Activated CD4-positive, alpha-beta T cell treated with anti-CD3 and anti-CD28 coated beads, Interleukin-2, amount 10 ng/mL, durations not matched to agents 7 days and 5 days (primary cell): ENCODE results near the gene MCF2L. TPM values are rescaled to one million over a fixed set of nuclear protein-coding genes. Genes with fewer than 3 reads are reported as not detected.
A peak's percentile ranks its signal among the peaks of the same experiment; 100 is the strongest.

ENCODE experiments used
- CTCF ChIA-PET: fragments of 350-600 bp; sonication (Branson Sonifier 250); formaldehyde crosslinking; loops from one replicate; lab custom pipeline; 2021; ENCODE audit warnings: antibody characterized with exemption; lab: Charles Lee
- POLR2A ChIA-PET: fragments of 350-600 bp; sonication (Branson Sonifier 250); formaldehyde crosslinking; loops from one replicate; lab custom pipeline; 2021; ENCODE audit warnings: antibody characterized with exemption; lab: Charles Lee
- DNase-seq: peaks from one replicate; pipeline ENCODE4 v3.0.0-alpha.2; 2020
- H3K27ac Mint-ChIP-seq: one replicate; pipeline ENCODE4 v1.8.0; 2021; ENCODE audit warnings: mild to moderate bottlenecking, moderate library complexity, mixed read lengths
- H3K27me3 Mint-ChIP-seq: one replicate; pipeline ENCODE4 v1.8.0; 2021; ENCODE audit warnings: mixed read lengths
- H3K36me3 Mint-ChIP-seq: one replicate; pipeline ENCODE4 v1.8.0; 2021; ENCODE audit warnings: low read depth, mixed read lengths
- H3K4me1 Mint-ChIP-seq: one replicate; pipeline ENCODE4 v1.8.0; 2021; ENCODE audit warnings: mixed read lengths
- H3K4me3 Mint-ChIP-seq: one replicate; pipeline ENCODE4 v1.8.0; 2021; ENCODE audit warnings: mild to moderate bottlenecking, moderate library complexity, mixed read lengths
- H3K9me3 Mint-ChIP-seq: one replicate; pipeline ENCODE4 v1.8.0; 2021; ENCODE audit warnings: mixed read lengths
- total RNA-seq, 2 experiments: library from RNA; stranded (reverse); gene quantifications; one replicate each; pipeline ENCODE4 v1.2.3, GENCODE V29; 2021

MCF2L gene
- total RNA-seq, 2 experiments from 2014 or later, result 1.2 to 1.4 TPM

DNA sequence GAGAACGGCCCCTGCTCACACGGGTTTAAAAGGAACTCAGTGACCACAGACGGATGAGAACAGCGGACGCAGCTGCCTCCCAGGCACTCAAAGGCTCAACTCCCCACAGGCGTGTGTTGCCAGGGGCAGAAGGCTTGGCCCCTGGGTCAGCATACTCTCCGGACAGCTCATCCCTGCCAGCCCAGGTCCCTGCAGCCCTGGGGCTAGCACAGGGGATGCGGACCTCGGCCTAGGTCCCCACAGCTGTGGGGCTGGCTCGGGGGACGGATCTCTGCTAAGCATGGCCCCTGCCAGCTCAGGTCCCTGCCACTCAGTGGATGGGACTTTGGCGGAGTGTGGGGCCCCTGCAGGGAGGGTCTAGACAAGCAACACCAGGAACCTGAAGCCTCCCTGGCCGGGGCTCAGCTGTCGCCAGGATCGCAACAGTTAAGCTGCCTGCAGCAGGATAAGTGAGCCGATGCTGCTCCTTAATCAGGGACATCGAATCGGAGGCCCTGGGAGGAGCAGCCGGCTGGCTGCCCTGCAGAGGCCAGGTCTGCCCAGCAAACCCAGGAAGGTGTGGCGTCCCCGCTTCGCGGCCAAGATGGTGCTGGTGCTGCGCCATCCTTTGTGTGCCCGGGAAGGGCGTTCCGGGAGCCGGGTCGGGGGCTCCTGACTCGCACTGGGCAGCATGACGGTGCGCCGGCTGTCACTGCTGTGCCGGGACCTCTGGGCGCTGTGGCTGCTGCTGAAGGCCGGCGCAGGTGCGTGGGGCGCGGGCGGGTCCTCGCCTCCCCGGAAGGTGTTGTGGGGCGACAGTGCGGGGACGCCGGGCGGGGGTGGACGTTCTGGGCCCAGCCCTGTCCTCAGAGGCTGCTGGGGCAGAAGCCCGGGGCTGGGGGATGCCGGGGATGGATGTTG lies 32.5 kb downstream of the MCF2L start:
- CTCF ChIA-PET, result interaction anchor here (1.9 kb wide), 1 partner anchor 17 kb away, joined by 4 read pairs; no protein-coding TSS in a partner anchor
- Mint-ChIP-seq H3K36me3 (no peaks in the 10 kb centered on the region), H3K4me3 (no peak overlapping the region), H3K27ac (no peak overlapping the region), H3K9me3 (peaks cover 6% of the 10 kb centered on the region), H3K4me1 (peaks cover 3% of the 10 kb centered on the region), H3K27me3 (no peaks in the 10 kb centered on the region)
- DNase-seq, result no peak
- POLR2A ChIA-PET, result no interaction called here

DNA sequence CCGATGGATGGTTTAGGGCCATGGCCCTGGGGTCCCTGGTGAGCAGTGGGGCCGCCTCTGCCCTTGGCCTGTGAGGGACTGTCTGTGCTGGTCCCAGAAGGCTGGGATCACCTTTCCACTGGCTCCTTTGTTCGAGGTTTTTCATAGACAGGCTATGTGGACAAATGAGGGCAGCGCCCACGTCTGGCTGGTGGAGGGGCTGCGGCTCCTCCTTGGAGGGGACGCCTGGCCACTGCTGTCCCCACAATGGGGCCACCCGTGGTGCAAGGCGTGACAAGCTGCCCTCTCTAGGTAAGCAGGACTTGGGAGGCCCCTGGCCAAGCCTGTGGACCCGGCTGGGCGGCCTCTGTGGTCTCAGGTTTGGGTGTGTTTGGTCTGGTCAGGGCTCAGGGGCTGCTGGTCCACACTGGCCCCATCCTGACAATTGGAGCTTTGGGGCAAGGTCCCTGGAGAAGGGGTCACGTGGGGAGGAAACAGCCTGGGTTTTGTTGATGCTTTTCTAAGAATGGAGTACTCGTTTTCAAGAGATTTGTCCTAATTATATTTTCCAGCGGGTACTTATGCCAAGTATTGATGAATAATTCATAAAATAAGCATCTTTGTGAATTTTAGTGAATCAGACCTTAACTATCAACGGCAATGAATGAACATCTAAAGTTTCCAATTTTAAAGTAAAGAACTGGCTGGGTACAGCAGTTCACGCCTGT lies 33.3 kb downstream of the MCF2L start:
- ChIA-PET POLR2A (no interaction called here), CTCF (no interaction called here)
- peaks cover 3% of the 10 kb centered on the region for H3K4me1 Mint-ChIP-seq
- H3K27me3 Mint-ChIP-seq, result no peaks in the 10 kb centered on the region
- no peak overlapping the region for H3K4me3 Mint-ChIP-seq
- H3K36me3 Mint-ChIP-seq, result no peaks in the 10 kb centered on the region
- no peak overlapping the region for H3K27ac Mint-ChIP-seq
- DNase-seq, result no peak
- H3K9me3 Mint-ChIP-seq, result peaks cover 6% of the 10 kb centered on the region

DNA sequence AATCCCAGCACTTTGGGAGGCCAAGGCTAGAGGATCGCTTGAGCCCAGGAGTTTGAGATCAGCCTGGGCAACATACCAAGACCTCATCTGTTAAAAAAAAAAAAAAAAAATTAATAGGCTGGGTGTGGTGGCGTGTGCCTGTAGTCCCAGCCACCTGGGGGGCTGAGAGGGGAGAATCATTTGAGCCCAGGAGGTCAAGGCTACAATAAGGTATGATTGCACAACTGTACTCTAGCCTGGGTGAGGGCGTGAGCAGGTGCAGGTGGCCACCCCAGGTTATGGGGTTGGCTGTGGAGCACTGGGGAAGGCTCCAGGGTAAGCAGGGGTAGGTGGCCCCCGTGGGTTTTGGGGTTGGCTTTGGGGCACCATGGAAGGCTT lies 33.9 kb downstream of the MCF2L start:
- ChIA-PET CTCF (no interaction called here), POLR2A (no interaction called here)
- Mint-ChIP-seq H3K27me3 (no peaks in the 10 kb centered on the region), H3K27ac (no peak overlapping the region), H3K9me3 (peaks cover 6% of the 10 kb centered on the region), H3K4me1 (peaks cover 3% of the 10 kb centered on the region), H3K36me3 (no peaks in the 10 kb centered on the region), H3K4me3 (no peak overlapping the region)
- DNase-seq, result no peak

DNA sequence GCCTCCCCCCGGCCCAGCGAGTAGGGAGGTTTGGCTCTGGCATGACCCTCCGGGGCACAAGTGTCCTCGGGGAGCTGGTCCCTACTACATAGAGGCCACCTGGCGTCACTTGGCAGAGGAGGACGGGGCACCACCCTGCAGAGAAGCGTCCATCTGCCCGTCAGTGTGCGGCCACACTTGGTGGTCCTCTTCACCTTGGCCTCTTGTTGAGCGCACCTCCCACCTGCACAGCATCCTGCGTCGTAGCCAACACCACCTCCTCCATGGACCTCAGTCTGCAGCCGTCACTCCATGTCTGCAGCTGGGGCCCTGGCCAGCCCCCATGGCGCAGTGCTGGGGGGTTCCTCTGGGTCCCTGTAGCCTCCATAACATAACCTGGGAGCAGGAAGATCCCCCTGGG lies 35.1 kb downstream of the MCF2L start:
- Mint-ChIP-seq H3K4me1 (peaks cover 3% of the 10 kb centered on the region), H3K9me3 (peaks cover 6% of the 10 kb centered on the region), H3K27ac (no peak overlapping the region), H3K4me3 (no peak overlapping the region), H3K36me3 (no peaks in the 10 kb centered on the region), H3K27me3 (no peaks in the 10 kb centered on the region)
- no peak for DNase-seq
- ChIA-PET CTCF (no interaction called here), POLR2A (no interaction called here)

DNA sequence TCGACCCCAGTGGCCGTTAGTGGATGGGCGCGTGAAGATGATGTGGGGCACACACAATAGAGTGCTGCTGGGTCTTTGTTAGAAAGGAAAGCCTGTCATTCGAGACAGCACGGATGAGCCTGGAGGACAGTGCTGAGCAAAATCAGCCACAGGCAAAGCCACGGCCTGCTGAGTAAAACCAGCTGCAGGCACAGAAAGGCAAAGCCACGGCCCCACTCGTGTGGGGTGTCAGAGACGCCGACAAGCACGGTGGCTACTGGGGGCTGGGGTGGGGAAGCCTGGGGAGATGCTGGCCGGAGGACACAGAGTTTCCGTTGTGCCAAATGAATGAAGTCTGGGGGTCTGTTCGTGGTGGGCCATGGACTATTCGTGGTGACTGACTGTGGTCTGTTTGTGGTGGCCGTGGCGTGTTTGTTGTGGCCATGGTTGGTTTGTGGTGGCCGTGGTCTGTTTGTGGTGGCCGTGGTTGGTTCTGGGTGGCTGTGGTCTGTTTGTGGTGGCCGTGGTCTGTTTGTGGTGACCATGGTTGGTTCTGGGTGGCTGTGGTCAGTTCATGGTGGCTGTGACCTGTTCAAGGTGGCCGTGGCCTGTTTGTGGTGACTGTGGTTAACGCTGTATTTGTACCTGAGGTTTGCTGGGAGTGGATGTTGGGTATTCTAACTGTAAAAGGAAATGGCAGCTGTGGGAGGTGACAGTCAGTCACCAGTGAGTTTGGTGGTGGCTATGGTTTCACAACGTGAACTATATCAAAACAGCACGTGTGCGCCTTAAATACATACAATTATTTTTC lies 36.3 kb downstream of the MCF2L start:
- Mint-ChIP-seq H3K27me3 (no peaks in the 10 kb centered on the region), H3K36me3 (no peaks in the 10 kb centered on the region), H3K27ac (peak overlapping the region; percentile 80), H3K9me3 (peaks cover 6% of the 10 kb centered on the region), H3K4me3 (peak overlapping the region; percentile 5), H3K4me1 (peaks cover 3% of the 10 kb centered on the region)
- CTCF ChIA-PET, result interaction anchor here (0.6 to 0.7 kb wide), 2 partner anchors 60 to 73 kb away, joined by 3 read pairs; no protein-coding TSS in a partner anchor
- no peak for DNase-seq
- POLR2A ChIA-PET, result no interaction called here

DNA sequence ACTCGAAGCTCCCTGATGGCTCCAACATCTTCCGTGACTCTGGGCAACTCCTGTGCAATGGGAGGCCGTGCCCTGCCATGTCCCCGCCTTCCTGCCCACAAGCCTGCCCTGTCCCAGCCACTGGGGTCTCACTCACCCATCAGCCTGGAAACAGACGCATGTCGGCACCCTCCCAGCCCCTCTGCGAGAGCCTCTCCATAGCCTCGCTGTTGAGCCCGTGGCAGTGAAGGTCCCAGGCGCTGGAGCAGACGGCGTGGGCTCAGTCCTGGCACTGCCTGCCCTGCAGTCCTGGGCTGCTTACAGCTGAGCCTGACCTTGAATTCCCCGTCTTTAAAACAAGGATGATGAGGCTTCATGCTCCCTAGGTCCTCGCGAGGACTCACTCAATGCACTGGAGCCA lies 37.0 kb downstream of the MCF2L start:
- H3K9me3 Mint-ChIP-seq, result peaks cover 6% of the 10 kb centered on the region
- H3K27me3 Mint-ChIP-seq, result no peaks in the 10 kb centered on the region
- H3K4me1 Mint-ChIP-seq, result peaks cover 3% of the 10 kb centered on the region
- no peak overlapping the region for H3K4me3 Mint-ChIP-seq
- no peak for DNase-seq
- no peak overlapping the region for H3K27ac Mint-ChIP-seq
- POLR2A ChIA-PET, result no interaction called here
- H3K36me3 Mint-ChIP-seq, result no peaks in the 10 kb centered on the region
- CTCF ChIA-PET, result interaction anchor here (0.6 to 1.1 kb wide), 3 partner anchors 13 to 73 kb away, joined by 3 read pairs; no protein-coding TSS in a partner anchor

DNA sequence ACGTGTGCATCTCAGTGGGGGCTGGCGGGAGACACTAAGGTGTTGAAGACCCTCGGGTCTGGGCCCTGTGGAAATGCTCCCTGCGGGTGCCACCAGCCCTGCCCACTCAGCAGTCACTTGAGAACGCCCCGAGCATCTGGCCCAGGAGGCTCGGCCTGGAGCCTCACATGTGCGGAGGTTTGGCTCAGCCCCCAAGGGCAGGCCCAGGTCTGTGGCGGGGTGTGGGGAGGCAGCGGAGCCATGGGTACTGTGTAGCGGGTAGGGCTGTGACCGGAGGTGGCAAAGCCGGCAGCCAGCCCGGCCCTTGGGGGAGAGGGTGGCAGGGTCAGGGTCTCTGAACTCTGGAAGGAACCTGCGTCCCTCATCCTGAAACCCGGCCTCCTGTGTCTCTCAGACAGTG lies 37.6 kb downstream of the MCF2L start:
- CTCF ChIA-PET, result interaction anchor here (1.1 kb wide), 1 partner anchor 12 kb away, joined by 3 read pairs; no protein-coding TSS in a partner anchor
- Mint-ChIP-seq H3K9me3 (peaks cover 10% of the 10 kb centered on the region), H3K4me1 (peaks cover 3% of the 10 kb centered on the region), H3K27me3 (no peaks in the 10 kb centered on the region), H3K36me3 (peaks cover 3% of the 10 kb centered on the region), H3K4me3 (no peak overlapping the region), H3K27ac (no peak overlapping the region)
- no peak for DNase-seq
- POLR2A ChIA-PET, result no interaction called here

DNA sequence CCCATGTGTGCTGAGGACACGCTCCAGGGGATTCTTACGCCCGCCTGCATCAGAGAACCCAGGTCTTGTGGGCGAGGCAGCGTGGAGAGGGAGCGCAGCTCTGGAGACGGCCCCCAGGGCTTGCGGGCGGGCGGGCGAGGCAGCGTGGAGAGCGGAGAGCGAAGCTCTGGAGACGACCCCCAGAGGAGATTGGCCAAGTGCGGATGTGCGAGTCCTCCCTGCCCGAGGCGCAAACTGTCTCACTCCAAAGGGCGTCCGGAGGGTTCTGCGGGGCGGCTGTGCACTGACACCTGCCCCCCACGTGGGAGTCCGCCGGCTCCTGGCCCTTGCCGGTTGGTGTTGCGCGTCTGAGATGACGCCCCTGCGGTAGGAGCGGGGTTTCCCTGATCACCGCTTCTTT lies 39.8 kb downstream of the MCF2L start:
- POLR2A ChIA-PET, result no interaction called here
- Mint-ChIP-seq H3K9me3 (peaks cover 10% of the 10 kb centered on the region), H3K4me3 (no peak overlapping the region), H3K27me3 (no peaks in the 10 kb centered on the region), H3K36me3 (peaks cover 3% of the 10 kb centered on the region), H3K4me1 (peaks cover 3% of the 10 kb centered on the region), H3K27ac (no peak overlapping the region)
- CTCF ChIA-PET, result interaction anchor here (1.0 kb wide), 1 partner anchor 11 kb away, joined by 3 read pairs; no protein-coding TSS in a partner anchor
- DNase-seq, result no peak

DNA sequence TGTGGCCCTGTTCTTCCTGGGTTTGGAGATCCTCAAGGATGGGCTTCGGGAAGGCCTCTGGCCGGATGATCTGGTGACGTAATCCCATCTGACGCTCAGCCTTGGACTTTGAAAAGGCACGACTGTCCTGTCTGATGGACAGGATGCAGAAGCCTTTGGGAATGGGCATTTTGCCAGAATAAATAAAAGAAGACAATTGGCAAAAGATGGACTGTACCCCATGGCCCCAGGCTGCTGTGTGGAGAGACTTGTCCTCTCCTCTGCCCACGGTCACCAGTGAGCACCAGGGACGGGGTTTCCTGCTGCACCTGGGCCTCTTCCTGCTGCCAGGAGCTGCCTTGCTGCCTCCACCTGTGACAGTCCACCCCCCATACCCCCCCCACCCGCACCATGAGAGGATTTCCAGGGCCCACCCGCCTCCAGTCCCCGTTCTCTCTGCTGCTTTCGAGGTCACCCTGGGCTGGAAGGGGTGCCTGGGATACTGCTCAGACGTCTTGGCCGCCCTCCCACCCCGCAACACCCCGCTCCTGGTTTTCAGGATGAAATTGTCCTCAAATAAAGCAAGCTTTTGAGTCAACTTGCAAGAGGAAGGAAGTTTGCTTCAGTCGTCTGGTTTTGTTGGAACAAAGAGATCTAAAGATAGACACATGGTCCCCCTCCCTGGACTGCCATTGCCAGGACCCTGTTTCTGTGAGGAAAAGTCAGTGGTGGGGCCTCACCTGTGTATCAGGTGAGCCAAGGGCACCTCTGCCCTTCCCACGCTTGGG lies 40.9 kb downstream of the MCF2L start:
- no peak overlapping the region for H3K4me3 Mint-ChIP-seq
- H3K4me1 Mint-ChIP-seq, result peaks cover under 1% of the 10 kb centered on the region
- no peak overlapping the region for H3K27ac Mint-ChIP-seq
- peaks cover 5% of the 10 kb centered on the region for H3K9me3 Mint-ChIP-seq
- no peaks in the 10 kb centered on the region for H3K27me3 Mint-ChIP-seq
- POLR2A ChIA-PET, result no interaction called here
- CTCF ChIA-PET, result no interaction called here
- peaks cover 3% of the 10 kb centered on the region for H3K36me3 Mint-ChIP-seq
- DNase-seq, result no peak

DNA sequence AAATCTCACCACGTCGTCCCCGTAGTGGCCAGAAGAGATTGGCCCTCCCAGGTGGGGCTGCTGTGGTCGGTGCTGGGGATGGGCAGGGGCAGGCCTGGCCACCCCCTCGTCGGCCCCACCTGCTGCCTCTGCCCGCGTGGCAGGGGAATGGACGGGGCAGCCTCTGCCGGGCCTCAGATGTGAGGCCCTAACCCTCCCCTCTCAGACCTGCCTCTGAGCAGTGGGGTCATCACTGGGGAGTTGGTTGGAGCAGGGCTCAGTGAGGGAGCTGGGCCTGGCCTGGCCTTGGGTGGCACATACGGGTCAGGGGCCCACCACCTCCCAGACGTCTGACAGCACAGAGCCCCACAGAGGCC lies 41.5 kb downstream of the MCF2L start:
- H3K9me3 Mint-ChIP-seq, result peaks cover 4% of the 10 kb centered on the region
- H3K27ac Mint-ChIP-seq, result no peak overlapping the region
- H3K27me3 Mint-ChIP-seq, result no peaks in the 10 kb centered on the region
- H3K36me3 Mint-ChIP-seq, result peaks cover 3% of the 10 kb centered on the region
- H3K4me1 Mint-ChIP-seq, result no peaks in the 10 kb centered on the region
- no peak for DNase-seq
- CTCF ChIA-PET, result no interaction called here
- H3K4me3 Mint-ChIP-seq, result no peak overlapping the region
- POLR2A ChIA-PET, result no interaction called here

DNA sequence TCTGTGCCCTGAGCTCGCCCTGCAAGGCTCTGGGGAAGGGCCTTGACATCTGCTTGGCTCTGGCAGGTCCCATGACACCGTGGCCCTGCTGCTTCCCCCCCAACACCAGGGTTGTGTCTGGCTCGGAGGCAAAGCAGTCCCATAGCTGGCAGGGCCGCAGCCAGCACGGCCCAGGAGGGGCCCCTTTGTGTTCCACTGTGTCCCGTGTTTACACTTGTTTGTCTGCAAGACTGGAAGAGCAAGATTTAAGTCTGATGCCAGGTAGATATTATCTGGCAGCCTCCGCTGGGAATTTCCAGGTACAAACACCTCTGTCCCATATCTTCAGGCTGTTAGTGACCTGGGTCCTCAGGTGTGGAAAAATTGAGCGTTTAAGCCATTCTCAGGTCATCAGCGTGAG lies 44.3 kb downstream of the MCF2L start:
- peaks cover 4% of the 10 kb centered on the region for H3K9me3 Mint-ChIP-seq
- no peak overlapping the region for H3K4me3 Mint-ChIP-seq
- H3K27me3 Mint-ChIP-seq, result no peaks in the 10 kb centered on the region
- CTCF ChIA-PET, result no interaction called here
- POLR2A ChIA-PET, result no interaction called here
- H3K27ac Mint-ChIP-seq, result no peak overlapping the region
- H3K36me3 Mint-ChIP-seq, result peaks cover 3% of the 10 kb centered on the region
- DNase-seq, result no peak
- H3K4me1 Mint-ChIP-seq, result no peaks in the 10 kb centered on the region
